Colonic mucosa (tissue), 4 donors: ENCODE data around the gene TUBA1C. TPM values are rescaled to one million over a fixed set of nuclear protein-coding genes. Genes with fewer than 3 reads are reported as not detected.

Experiments used
- DNase-seq: peaks from one replicate; pipeline ENCODE4 v3.0.0-alpha.2; 2020
- H3K27ac ChIP-seq: fragments of 200-600 bp; one replicate; pipeline ENCODE4 v1.8.0; 2021
- H3K27me3 ChIP-seq: fragments of 200-600 bp; one replicate; pipeline ENCODE4 v1.8.0; 2021
- H3K36me3 ChIP-seq: fragments of 200-600 bp; one replicate; pipeline ENCODE4 v1.8.0; 2021
- H3K4me1 ChIP-seq: fragments of 200-600 bp; one replicate; pipeline ENCODE4 v1.8.0; 2021; ENCODE audit warnings: mild to moderate bottlenecking
- H3K4me3 ChIP-seq: fragments of 200-600 bp; one replicate; pipeline ENCODE4 v1.8.0; 2021
- H3K9ac ChIP-seq, 2 donors: one replicate each; pipeline ENCODE4 v1.7.0; 2013; ENCODE audit warnings: control low read depth in 2 of 2, low read depth in 2 of 2, low read length in 2 of 2
- H3K9me3 ChIP-seq: fragments of 200-600 bp; one replicate; pipeline ENCODE4 v1.8.0; 2021
- CTCF ChIP-seq: fragments of 200-600 bp; IDR thresholded peaks from one replicate; pipeline ENCODE4 v1.8.0; 2022; ENCODE audit warnings: antibody characterized with exemption, mild to moderate bottlenecking
- intact Hi-C: fragments of 100-400 bp; cut with DNase I; formaldehyde crosslinking; loops from one replicate; pipeline ENCODE4 v1.14.1; 2022
- total RNA-seq, 2 donors: library from RNA; stranded (reverse); fragmentation: NEBNext Ultra II Directional in 1 of 2; extraction: Animal tissue kit (Norgen Biotek cat#: 25700) in 1 of 2; gene quantifications; one replicate each; pipeline ENCODE4 v1.2.1, GENCODE V29; 2021
- donor health status: healthy.
- donor health status: DM: no; HTN: no; CAD: no.
- donor health status: DM: no; HTN: no; CAD: no.

TUBA1C gene
- total RNA-seq, 2 donors from 2014 or later = 183 to 368 TPM

- Histone ChIP-seq H3K36me3 (no peaks in the 10 kb centered on the region), H3K27ac (no peak overlapping the region), H3K9me3 (no peaks in the 10 kb centered on the region), H3K4me1 (no peaks in the 10 kb centered on the region), H3K27me3 (no peaks in the 10 kb centered on the region), H3K9ac (no peak overlapping the region), H3K4me3 (no peak overlapping the region)
- intact Hi-C loops = no loop called here
- DNase-seq = no peak
- no peak for TF ChIP-seq CTCF
These were observed 5.4 kb upstream of the TUBA1C start for GRCh38 chr12:49259452-49259851.

- Histone ChIP-seq H3K36me3 (no peaks in the 10 kb centered on the region), H3K9ac (no peak overlapping the region), H3K4me3 (no peak overlapping the region), H3K9me3 (no peaks in the 10 kb centered on the region), H3K4me1 (no peaks in the 10 kb centered on the region), H3K27me3 (no peaks in the 10 kb centered on the region), H3K27ac (no peak overlapping the region)
- DNase-seq = no peak
- intact Hi-C loops = no loop called here
- no peak for TF ChIP-seq CTCF
These were observed 4.7 kb upstream of the TUBA1C start for GRCh38 chr12:49260166-49260565.

GRCh38 chr12:49260571-49261363, 4.1 kb upstream of the TUBA1C start:
- no peaks in the 10 kb centered on the region for H3K36me3 ChIP-seq
- no peaks in the 10 kb centered on the region for H3K4me1 ChIP-seq
- no peaks in the 10 kb centered on the region for H3K9me3 ChIP-seq
- no peak for TF ChIP-seq CTCF
- DNase-seq = no peak
- H3K27ac ChIP-seq = no peak overlapping the region
- no peak overlapping the region for H3K4me3 ChIP-seq
- H3K27me3 ChIP-seq = no peaks in the 10 kb centered on the region
- no peak overlapping the region for H3K9ac ChIP-seq
- intact Hi-C loops = no loop called here

GRCh38 chr12:49261721-49262120, 3.2 kb upstream of the TUBA1C start:
- H3K9ac ChIP-seq = no peak overlapping the region
- no peak overlapping the region for H3K27ac ChIP-seq
- H3K9me3 ChIP-seq = no peaks in the 10 kb centered on the region
- H3K4me1 ChIP-seq = peaks cover 4% of the 10 kb centered on the region
- H3K36me3 ChIP-seq = no peaks in the 10 kb centered on the region
- no peaks in the 10 kb centered on the region for H3K27me3 ChIP-seq
- no peak overlapping the region for H3K4me3 ChIP-seq
- intact Hi-C loops = no loop called here
- DNase-seq = no peak
- no peak for TF ChIP-seq CTCF

GRCh38 chr12:49263400-49263763, 1.5 kb upstream of the TUBA1C start:
- Histone ChIP-seq H3K27ac (no peak overlapping the region), H3K4me1 (peaks cover 13% of the 10 kb centered on the region), H3K27me3 (no peaks in the 10 kb centered on the region), H3K9ac (no peak overlapping the region), H3K9me3 (no peaks in the 10 kb centered on the region), H3K4me3 (no peak overlapping the region), H3K36me3 (no peaks in the 10 kb centered on the region)
- no peak for DNase-seq
- intact Hi-C loops = no loop called here
- no peak for TF ChIP-seq CTCF
